ENCODE results near the gene CHI3L2.

CHI3L2 gene

GRCh38 chr1:111256988-111257658 lies 29.6 kb downstream of the CHI3L2 start:
- DNase-seq, result no peak

GRCh38 chr1:111267801-111268508 lies 40.4 kb downstream of the CHI3L2 start:
- no peak for DNase-seq

- DNase-seq, result no peak
These were observed 42.4 kb downstream of the CHI3L2 start for GRCh38 chr1:111269825-111270406.

GRCh38 chr1:111270771-111271463 lies 43.4 kb downstream of the CHI3L2 start:
- no peak for DNase-seq

- no peak for DNase-seq
These were observed 43.9 kb downstream of the CHI3L2 start for GRCh38 chr1:111271464-111271801.

- DNase-seq, result no peak
These were observed 44.6 kb downstream of the CHI3L2 start for GRCh38 chr1:111272081-111272480.

GRCh38 chr1:111274653-111275052 lies 47.1 kb downstream of the CHI3L2 start:
- no peak for DNase-seq

- DNase-seq, result no peak
These were observed 47.6 kb downstream of the CHI3L2 start for GRCh38 chr1:111275079-111275478.

GRCh38 chr1:111275780-111276433 lies 48.4 kb downstream of the CHI3L2 start:
- no peak for DNase-seq

GRCh38 chr1:111279144-111279543 lies 51.6 kb downstream of the CHI3L2 start:
- DNase-seq, result no peak

- no peak for DNase-seq
These were observed 52.8 kb downstream of the CHI3L2 start for GRCh38 chr1:111280267-111280666.

- DNase-seq, result no peak
These were observed 53.9 kb downstream of the CHI3L2 start for GRCh38 chr1:111281411-111281810.

GRCh38 chr1:111283838-111284237 lies 56.3 kb downstream of the CHI3L2 start:
- no peak for DNase-seq

GRCh38 chr1:111285879-111286278 lies 58.4 kb downstream of the CHI3L2 start:
- no peak for DNase-seq

GRCh38 chr1:111286912-111287311 lies 59.4 kb downstream of the CHI3L2 start:
- DNase-seq, result no peak

GRCh38 chr1:111289371-111289770 lies 61.9 kb downstream of the CHI3L2 start:
- DNase-seq, result no peak

- DNase-seq, result no peak
These were observed 62.6 kb downstream of the CHI3L2 start for GRCh38 chr1:111290104-111290503.

- DNase-seq, result no peak
These were observed 63.1 kb downstream of the CHI3L2 start, which contains the start of gene CHIA for GRCh38 chr1:111290630-111291029. Gene CHIA, plus strand, starts transcription at chr1:111290851. Its CDS starts 19,617 bp downstream, at chr1:111310468.
